Measurements from ENCODE around the gene TRPC4. TPM values are rescaled to one million over a fixed set of nuclear protein-coding genes. Genes with fewer than 3 reads are reported as not detected.
"Not testable (repeated sequence)": the region's sequence is repeated elsewhere in the genome, so short reads cannot be mapped to it uniquely, and the experiment has no call there.

The TRPC4 gene
- total RNA-seq, 2 experiments from 2014 or later, result not detected

GRCh38 chr13:37597477-37598025, 272.0 kb downstream of the TRPC4 start:
- no peaks in the 10 kb centered on the region for H3K27me3 Mint-ChIP-seq

GRCh38 chr13:37596805-37597204, 272.8 kb downstream of the TRPC4 start:
- no peak overlapping the region for H3K4me3 Mint-ChIP-seq
- DNase-seq, result no peak
- H3K9me3 Mint-ChIP-seq, result no peaks in the 10 kb centered on the region
- H3K27ac Mint-ChIP-seq, result no peak overlapping the region
- H3K4me1 Mint-ChIP-seq, result no peaks in the 10 kb centered on the region
- H3K36me3 Mint-ChIP-seq, result no peaks in the 10 kb centered on the region
- no peaks in the 10 kb centered on the region for H3K27me3 Mint-ChIP-seq

More at GRCh38 chr13:37597477-37598025, 272.0 kb downstream of the TRPC4 start:
- no peak overlapping the region for H3K4me3 Mint-ChIP-seq
- H3K36me3 Mint-ChIP-seq, result no peaks in the 10 kb centered on the region
- no peaks in the 10 kb centered on the region for H3K9me3 Mint-ChIP-seq
- no peak for DNase-seq
- H3K4me1 Mint-ChIP-seq, result no peaks in the 10 kb centered on the region
- no peak overlapping the region for H3K27ac Mint-ChIP-seq

DNA sequence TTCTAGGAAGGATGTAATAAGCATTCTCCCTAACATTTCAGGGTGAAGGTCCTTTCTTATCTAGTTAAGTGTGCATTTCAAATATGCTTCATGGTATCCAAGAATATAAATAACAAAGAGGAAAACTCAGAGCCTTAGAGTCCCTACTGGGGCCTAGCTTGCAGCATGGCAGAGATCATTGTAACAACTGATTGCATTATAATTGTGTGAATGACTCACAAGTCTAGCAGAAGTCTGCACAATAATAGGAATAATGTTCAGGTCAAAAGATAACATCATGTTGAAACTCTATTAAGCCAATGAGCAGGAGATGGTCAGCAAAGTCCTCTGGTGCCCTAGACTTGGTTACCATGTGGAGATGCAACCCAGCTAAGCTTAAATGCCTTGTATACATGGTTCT, 274.4 kb downstream of the TRPC4 start:
- Mint-ChIP-seq H3K36me3 (no peaks in the 10 kb centered on the region), H3K9me3 (no peaks in the 10 kb centered on the region), H3K27ac (no peak overlapping the region), H3K4me1 (no peaks in the 10 kb centered on the region), H3K4me3 (no peak overlapping the region), H3K27me3 (no peaks in the 10 kb centered on the region)
- no peak for DNase-seq

DNA sequence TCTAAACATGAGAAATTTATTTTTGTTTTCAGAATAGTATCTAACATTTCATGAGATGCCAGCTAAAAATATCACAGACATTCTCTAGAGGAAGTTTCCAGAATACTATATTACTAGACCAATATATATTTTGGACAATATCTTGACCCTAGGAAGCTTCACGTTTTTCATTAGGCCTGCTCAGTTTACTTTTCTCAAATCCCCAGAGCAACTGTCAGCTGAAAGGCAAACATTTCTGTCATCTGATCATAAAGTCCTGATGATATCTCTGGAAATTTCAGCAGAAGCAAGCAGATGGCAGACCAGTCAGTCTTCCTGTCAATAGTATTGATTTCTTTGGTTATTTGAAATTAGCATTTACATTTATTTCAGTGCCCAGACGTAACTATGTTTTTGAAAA, 275.0 kb downstream of the TRPC4 start:
- Mint-ChIP-seq H3K27ac (no peak overlapping the region), H3K4me3 (no peak overlapping the region), H3K9me3 (no peaks in the 10 kb centered on the region), H3K36me3 (no peaks in the 10 kb centered on the region), H3K4me1 (no peaks in the 10 kb centered on the region), H3K27me3 (no peaks in the 10 kb centered on the region)
- no peak for DNase-seq

- not testable (repeated sequence) for DNase-seq, H3K4me3 Mint-ChIP-seq, H3K27ac Mint-ChIP-seq, H3K4me1 Mint-ChIP-seq, H3K27me3 Mint-ChIP-seq, H3K36me3 Mint-ChIP-seq, H3K9me3 Mint-ChIP-seq
These were observed 280.2 kb downstream of the TRPC4 start for GRCh38 chr13:37589381-37589780.

DNA sequence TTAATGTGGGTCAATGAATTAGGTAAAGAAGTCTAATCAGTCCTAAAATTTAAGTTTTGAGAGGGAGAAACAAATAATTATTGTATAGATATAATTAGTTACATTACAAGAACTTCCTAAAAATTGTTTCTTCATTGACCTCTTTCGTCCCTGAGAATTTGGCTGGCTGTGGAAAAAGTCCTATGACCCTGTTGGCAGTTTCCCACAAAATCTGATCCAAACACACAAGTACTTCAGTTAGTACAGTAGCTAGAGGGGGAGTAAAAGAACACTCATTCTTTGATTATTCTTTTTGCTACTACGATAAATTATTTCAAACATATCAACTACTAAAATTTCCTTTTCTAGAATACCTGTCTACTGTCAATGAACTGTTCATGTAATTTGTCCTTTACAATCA, 282.3 kb downstream of the TRPC4 start:
- DNase-seq, result no peak
- H3K9me3 Mint-ChIP-seq, result no peaks in the 10 kb centered on the region
- no peak overlapping the region for H3K27ac Mint-ChIP-seq
- no peaks in the 10 kb centered on the region for H3K4me1 Mint-ChIP-seq
- H3K4me3 Mint-ChIP-seq, result no peak overlapping the region
- H3K36me3 Mint-ChIP-seq, result no peaks in the 10 kb centered on the region
- no peaks in the 10 kb centered on the region for H3K27me3 Mint-ChIP-seq

Data from activated naive CD8-positive, alpha-beta T cell treated with anti-CD3 and anti-CD28 coated beads for 36 hours (primary cell).